Right atrium auricular region (tissue), 2 donors: Measurements from ENCODE around the gene PLD6. TPM values are rescaled to one million over a fixed set of nuclear protein-coding genes. Genes with fewer than 3 reads are reported as not detected.
"Not testable (repeated sequence)": the region's sequence is repeated elsewhere in the genome, so short reads cannot be mapped to it uniquely, and the experiment has no call there.

Experiments used
- DNase-seq: peaks from one replicate; pipeline ENCODE4 v3.0.0-alpha.2; 2019; ENCODE audit warnings: low spot score
- H3K27ac ChIP-seq, 2 donors: fragments of 200-600 bp; sonication (generic); 1 replicate in 1 of 2; 2 replicates in 1 of 2; pipeline ENCODE4 v1.5.1; 2016 to 2019
- H3K27me3 ChIP-seq, 2 donors: fragments of 200-600 bp; sonication (generic); one replicate each; pipeline versions ENCODE4 v1.5.1 to v1.6.0; 2017 to 2019
- H3K36me3 ChIP-seq: fragments of 200-600 bp; sonication (generic); one replicate; pipeline ENCODE4 v1.5.1; 2016
- H3K4me1 ChIP-seq, 2 donors: fragments of 200-600 bp; sonication (generic); one replicate each; pipeline versions ENCODE4 v1.5.1 to v1.6.0; 2017 to 2019
- H3K4me3 ChIP-seq, 2 donors: fragments of 200-600 bp; sonication (generic); 1 replicate in 1 of 2; 2 replicates in 1 of 2; pipeline ENCODE4 v1.5.1; 2017 to 2019; ENCODE audit warnings: mild to moderate bottlenecking in 1 of 2, moderate library complexity in 1 of 2
- H3K9me3 ChIP-seq, 2 donors: fragments of 200-600 bp; sonication (generic); one replicate each; pipeline ENCODE4 v1.5.1; 2019
- total RNA-seq, 2 donors: library from RNA; depleted of rRNA; stranded (reverse); fragments of >200 nt; gene quantifications; one replicate each; pipeline ENCODE4 v1.1.0, GENCODE V29; 2016
- TF ChIP-seq, protein P1 (sequence below), 2 donors: fragments of 200-600 bp; sonication (generic); IDR thresholded peaks; one replicate each; pipeline ENCODE4 v1.5.1; 2019; ENCODE audit warnings: antibody characterized with exemption in 2 of 2

PLD6 gene
- total RNA-seq, 2 donors from 2014 or later: 3.1 to 6.8 TPM

DNA sequence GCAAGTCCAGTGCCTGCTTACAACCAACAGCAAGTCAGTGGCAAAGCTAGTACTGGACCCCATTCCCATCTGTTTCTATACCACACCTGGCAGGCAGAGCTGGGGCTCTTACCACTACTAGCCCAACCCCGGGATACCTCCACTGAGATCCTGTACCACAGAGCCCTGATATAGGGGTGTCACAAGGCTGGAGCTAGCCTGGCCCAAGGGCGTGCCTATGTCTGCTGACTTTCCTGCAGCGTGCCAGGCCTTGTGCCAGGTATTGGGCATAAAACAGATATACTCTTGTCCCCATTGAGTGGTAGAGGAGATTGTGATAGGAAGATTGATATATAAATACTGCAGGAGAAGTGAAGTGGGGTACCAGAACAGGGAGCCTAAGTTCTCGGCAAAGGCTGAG, 44.4 kb downstream of the PLD6 start:
- Histone ChIP-seq H3K9me3 (no peaks in the 10 kb centered on the region), H3K4me3 (no peak overlapping the region), H3K27me3 (no peaks in the 10 kb centered on the region), H3K4me1 (no peaks in the 10 kb centered on the region), H3K27ac (no peak overlapping the region), H3K36me3 (peaks cover 96% of the 10 kb centered on the region)
- TF ChIP-seq, protein P1, sequence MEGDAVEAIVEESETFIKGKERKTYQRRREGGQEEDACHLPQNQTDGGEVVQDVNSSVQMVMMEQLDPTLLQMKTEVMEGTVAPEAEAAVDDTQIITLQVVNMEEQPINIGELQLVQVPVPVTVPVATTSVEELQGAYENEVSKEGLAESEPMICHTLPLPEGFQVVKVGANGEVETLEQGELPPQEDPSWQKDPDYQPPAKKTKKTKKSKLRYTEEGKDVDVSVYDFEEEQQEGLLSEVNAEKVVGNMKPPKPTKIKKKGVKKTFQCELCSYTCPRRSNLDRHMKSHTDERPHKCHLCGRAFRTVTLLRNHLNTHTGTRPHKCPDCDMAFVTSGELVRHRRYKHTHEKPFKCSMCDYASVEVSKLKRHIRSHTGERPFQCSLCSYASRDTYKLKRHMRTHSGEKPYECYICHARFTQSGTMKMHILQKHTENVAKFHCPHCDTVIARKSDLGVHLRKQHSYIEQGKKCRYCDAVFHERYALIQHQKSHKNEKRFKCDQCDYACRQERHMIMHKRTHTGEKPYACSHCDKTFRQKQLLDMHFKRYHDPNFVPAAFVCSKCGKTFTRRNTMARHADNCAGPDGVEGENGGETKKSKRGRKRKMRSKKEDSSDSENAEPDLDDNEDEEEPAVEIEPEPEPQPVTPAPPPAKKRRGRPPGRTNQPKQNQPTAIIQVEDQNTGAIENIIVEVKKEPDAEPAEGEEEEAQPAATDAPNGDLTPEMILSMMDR (IDR thresholded peaks at IDR 0.05): no peak
- no peak for DNase-seq

DNA sequence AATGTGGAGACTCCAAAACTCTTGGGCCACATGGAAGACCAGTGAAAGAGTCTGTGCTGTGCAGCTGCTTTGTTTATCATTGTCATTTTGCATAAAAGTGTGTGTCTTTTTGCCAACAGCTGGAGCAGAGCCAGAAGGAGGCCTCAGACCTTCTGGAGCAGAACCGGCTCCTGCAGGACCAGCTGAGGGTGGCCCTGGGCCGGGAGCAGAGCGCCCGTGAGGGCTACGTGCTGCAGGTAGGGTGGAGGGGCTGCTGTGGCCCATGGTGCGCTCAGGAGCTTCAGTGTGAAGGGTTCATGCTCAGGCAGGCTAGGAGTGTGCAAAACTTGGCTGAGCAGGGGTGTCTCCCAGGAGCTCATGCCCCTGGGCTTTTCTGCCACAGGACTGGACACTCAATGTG, 45.0 kb downstream of the PLD6 start:
- Histone ChIP-seq H3K36me3 (peaks cover 96% of the 10 kb centered on the region), H3K9me3 (no peaks in the 10 kb centered on the region), H3K4me3 (no peak overlapping the region), H3K27ac (no peak overlapping the region), H3K27me3 (no peaks in the 10 kb centered on the region), H3K4me1 (no peaks in the 10 kb centered on the region)
- TF ChIP-seq, protein P1 (IDR thresholded peaks at IDR 0.05): no peak
- DNase-seq: no peak

DNA sequence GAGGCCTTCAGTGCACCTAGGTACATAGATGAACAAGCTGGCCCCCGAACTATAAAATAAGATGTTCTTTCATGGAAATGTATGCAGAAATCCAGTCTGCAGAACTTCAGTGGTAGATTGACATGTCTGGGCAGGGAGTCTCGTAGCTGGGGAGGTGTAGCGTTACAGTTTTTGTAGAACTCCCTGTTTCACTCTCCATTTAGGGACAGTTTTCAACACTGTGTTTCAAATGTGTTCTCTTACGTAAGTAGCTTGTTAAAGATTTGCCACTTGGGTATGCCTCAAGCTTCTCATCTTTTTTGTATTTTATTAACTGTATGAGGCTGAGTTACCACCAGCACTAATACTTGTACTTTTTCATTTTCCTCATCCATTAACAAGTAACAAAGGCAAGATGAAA, 46.6 kb downstream of the PLD6 start:
- Histone ChIP-seq H3K9me3 (no peaks in the 10 kb centered on the region), H3K36me3 (peaks cover 96% of the 10 kb centered on the region), H3K27me3 (no peaks in the 10 kb centered on the region), H3K4me3 (no peak overlapping the region), H3K27ac (no peak overlapping the region), H3K4me1 (no peaks in the 10 kb centered on the region)
- TF ChIP-seq, protein P1 (IDR thresholded peaks at IDR 0.05): no peak
- DNase-seq: no peak

DNA sequence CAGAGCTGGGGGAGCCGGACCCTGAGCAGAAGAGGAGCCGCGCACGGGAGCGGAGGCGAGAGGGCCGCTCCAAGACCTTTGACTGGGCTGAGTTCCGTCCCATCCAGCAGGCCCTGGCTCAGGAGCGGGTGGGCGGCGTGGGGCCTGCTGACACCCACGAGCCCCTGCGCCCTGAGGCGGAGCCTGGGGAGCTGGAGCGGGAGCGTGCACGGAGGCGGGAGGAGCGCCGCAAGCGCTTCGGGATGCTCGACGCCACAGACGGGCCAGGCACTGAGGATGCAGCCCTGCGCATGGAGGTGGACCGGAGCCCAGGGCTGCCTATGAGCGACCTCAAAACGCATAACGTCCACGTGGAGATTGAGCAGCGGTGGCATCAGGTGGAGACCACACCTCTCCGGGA, 47.6 kb downstream of the PLD6 start:
- not testable (repeated sequence) for H3K4me3 ChIP-seq, H3K27ac ChIP-seq, H3K9me3 ChIP-seq

DNA sequence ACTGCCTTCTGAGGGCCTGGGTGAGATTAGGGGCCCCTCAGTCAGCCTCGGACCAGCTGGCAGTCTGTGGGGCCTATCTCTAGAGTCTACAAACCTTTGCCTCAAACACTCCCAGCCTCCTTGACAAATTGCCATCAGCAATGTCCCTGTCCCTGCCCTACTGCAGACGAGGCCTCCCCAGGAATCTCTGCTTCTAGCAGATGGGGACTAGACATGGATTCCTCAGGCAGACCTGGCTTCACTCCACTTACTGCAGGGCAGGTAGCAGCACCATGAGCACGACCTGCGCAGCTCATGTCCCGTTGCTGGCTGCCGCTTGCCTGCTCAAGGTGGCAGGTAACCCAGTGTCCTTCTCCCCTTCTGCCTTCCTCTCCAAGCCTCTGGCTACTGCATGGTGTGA, 49.1 kb downstream of the PLD6 start:
- no peak for DNase-seq
- Histone ChIP-seq H3K36me3 (peaks cover 90% of the 10 kb centered on the region), H3K4me3 (no peak overlapping the region), H3K9me3 (no peaks in the 10 kb centered on the region), H3K27ac (no peak overlapping the region), H3K27me3 (no peaks in the 10 kb centered on the region), H3K4me1 (peaks cover 0 to 14% of the 10 kb centered on the region in 2 donors)
- TF ChIP-seq, protein P1 (IDR thresholded peaks at IDR 0.05): no peak

More for the DNA sequence above, 47.6 kb downstream of the PLD6 start:
- H3K36me3 ChIP-seq: peaks cover 95% of the 10 kb centered on the region
- not testable (repeated sequence) for H3K27me3 ChIP-seq, H3K4me1 ChIP-seq, DNase-seq

DNA sequence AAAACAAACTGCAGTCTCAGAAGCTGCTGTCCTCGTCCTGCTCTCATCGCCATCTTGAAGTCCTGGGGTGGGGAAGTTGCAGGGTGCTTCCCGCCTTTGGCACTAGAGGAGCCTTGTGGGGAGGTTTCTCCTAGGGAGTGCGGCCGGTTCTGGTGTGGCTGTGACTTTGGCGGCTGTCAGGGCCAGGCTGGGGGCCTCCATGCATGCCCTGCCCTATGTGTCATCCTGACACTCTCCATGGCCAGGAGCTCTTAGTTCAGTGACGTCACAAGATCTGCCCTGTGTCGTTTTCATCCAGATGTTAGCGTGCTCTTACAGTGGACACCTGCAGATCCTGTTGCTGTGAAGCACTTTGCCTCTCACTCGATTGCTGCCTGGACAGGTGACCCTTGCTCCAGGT, 49.6 kb downstream of the PLD6 start:
- Histone ChIP-seq H3K4me3 (no peak overlapping the region), H3K27me3 (no peaks in the 10 kb centered on the region), H3K9me3 (no peaks in the 10 kb centered on the region), H3K36me3 (peaks cover 85% of the 10 kb centered on the region), H3K27ac (no peak overlapping the region), H3K4me1 (peaks cover 0 to 19% of the 10 kb centered on the region in 2 donors)
- no peak for DNase-seq
- TF ChIP-seq, protein P1 (IDR thresholded peaks at IDR 0.05): no peak
